Natural killer cell (primary cell): ENCODE data around the gene SLC1A4. TPM values are rescaled to one million over a fixed set of nuclear protein-coding genes. Genes with fewer than 3 reads are reported as not detected.
A peak's percentile ranks its signal among the peaks of the same experiment; 100 is the strongest.

ENCODE experiments used
- ATAC-seq, 3 donors: fragments of 150-1000 bp in 2 of 3; fragments of 200-7000 bp in 1 of 3; cut with Tn5 transposase; 1 replicate in 1 of 3; 2 replicates in 2 of 3; pipeline ENCODE4 v1.10.0; 2021; ENCODE audit warnings: mild to moderate bottlenecking in 2 of 3, moderate library complexity in 2 of 3
- DNase-seq, 2 donors: peaks; one replicate each; pipeline versions ENCODE4 v3.0.0 to v3.0.0-alpha.2; 2013 to 2021; ENCODE audit warnings: mixed read lengths in 1 of 2
- H3K27ac ChIP-seq: one replicate; pipeline ENCODE4 v1.5.1; 2013; ENCODE audit warnings: mild to moderate bottlenecking, low read length
- H3K27me3 ChIP-seq: one replicate; pipeline ENCODE4 v1.6.1; 2013; ENCODE audit warnings: low read length; ENCODE audit not compliant: control insufficient read depth, insufficient read depth
- H3K36me3 ChIP-seq: one replicate; pipeline ENCODE4 v1.6.1; 2013; ENCODE audit warnings: low read length; ENCODE audit not compliant: control insufficient read depth, insufficient read depth
- H3K4me1 ChIP-seq: one replicate; pipeline ENCODE4 v1.6.1; 2013; ENCODE audit warnings: low read length; ENCODE audit not compliant: control insufficient read depth, insufficient read depth
- H3K4me3 ChIP-seq: one replicate; pipeline ENCODE4 v1.5.1; 2013; ENCODE audit warnings: low read length
- H3K9me3 ChIP-seq: one replicate; pipeline ENCODE4 v1.6.1; 2013; ENCODE audit warnings: low read length; ENCODE audit not compliant: control insufficient read depth, insufficient read depth
- H3K27ac Mint-ChIP-seq, 2 donors: one replicate each; pipeline ENCODE4 v1.8.0; 2022; ENCODE audit warnings: mild to moderate bottlenecking in 2 of 2, mixed read lengths in 2 of 2, moderate library complexity in 1 of 2
- H3K27me3 Mint-ChIP-seq, 2 donors: one replicate each; pipeline ENCODE4 v1.8.0; 2022; ENCODE audit warnings: low read depth in 2 of 2, mixed read lengths in 2 of 2
- H3K36me3 Mint-ChIP-seq: one replicate; pipeline ENCODE4 v1.8.0; 2022; ENCODE audit warnings: mixed read lengths
- H3K4me1 Mint-ChIP-seq, 2 donors: one replicate each; pipeline ENCODE4 v1.8.0; 2022; ENCODE audit warnings: mixed read lengths in 2 of 2
- H3K4me3 Mint-ChIP-seq: one replicate; pipeline ENCODE4 v1.8.0; 2022; ENCODE audit warnings: mild to moderate bottlenecking, moderate library complexity, mixed read lengths
- H3K9me3 Mint-ChIP-seq, 2 donors: one replicate each; pipeline ENCODE4 v1.8.0; 2022; ENCODE audit warnings: mixed read lengths in 2 of 2
- WGBS: methylation state at CpG from one replicate; pipeline ENCODE4 v1.1.7; 2013; ENCODE audit warnings: missing lambda C conversion rate; ENCODE audit not compliant: insufficient coverage; 5-methylcytosine and 5-hydroxymethylcytosine counted together
- intact Hi-C: fragments of 100-400 bp; cut with micrococcal nuclease; formaldehyde crosslinking; loops from one replicate; pipeline ENCODE4 v1.14.2; 2022
- total RNA-seq, 4 donors: library from RNA; stranded (reverse); fragments of 120-200 nt in 1 of 4; gene quantifications; one replicate each; pipeline versions ENCODE4 v1.2.3 to v1.2.4, GENCODE V29; 2013 to 2022
- TF ChIP-seq, protein P1 (sequence below): fragments of 200-600 bp; IDR thresholded peaks from one replicate; pipeline ENCODE4 v1.8.0; 2022; ENCODE audit warnings: antibody characterized with exemption

SLC1A4 gene
- total RNA-seq, 3 donors from 2014 or later (not counting 1 experiment from before 2014, with no cell fraction given): 3.9 to 13.8 (median 5.6) TPM

DNA sequence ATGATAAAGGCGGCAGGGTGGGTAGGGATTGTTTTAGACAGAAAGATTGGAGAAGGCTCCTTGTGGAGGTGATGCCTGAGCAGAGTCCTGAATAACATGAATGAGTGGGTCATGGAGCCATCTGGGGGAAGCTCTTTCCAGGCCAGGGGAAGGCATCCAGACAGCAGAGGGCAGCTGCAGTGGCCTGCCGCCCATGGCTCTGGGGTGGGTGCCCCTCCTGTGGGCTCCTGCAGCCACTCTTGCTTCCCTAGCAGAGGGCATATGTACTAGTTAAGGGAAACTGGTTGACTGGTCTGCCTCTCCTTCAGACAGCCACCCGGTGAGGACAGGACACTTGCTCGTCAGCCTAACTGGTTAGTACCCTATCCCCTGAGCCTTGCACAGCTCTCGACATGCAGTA is 46.5 kb upstream of the SLC1A4 start:
- Mint-ChIP-seq H3K4me1 (peaks cover 35 to 63% of the 10 kb centered on the region in 2 donors), H3K9me3 (no peaks in the 10 kb centered on the region), H3K36me3 (no peaks in the 10 kb centered on the region), H3K27me3 (peaks cover 0 to 7% of the 10 kb centered on the region in 2 donors), H3K27ac (peak overlapping the region in 1 of 2 donors; percentile 23), H3K4me3 (no peak overlapping the region)
- TF ChIP-seq, protein P1, sequence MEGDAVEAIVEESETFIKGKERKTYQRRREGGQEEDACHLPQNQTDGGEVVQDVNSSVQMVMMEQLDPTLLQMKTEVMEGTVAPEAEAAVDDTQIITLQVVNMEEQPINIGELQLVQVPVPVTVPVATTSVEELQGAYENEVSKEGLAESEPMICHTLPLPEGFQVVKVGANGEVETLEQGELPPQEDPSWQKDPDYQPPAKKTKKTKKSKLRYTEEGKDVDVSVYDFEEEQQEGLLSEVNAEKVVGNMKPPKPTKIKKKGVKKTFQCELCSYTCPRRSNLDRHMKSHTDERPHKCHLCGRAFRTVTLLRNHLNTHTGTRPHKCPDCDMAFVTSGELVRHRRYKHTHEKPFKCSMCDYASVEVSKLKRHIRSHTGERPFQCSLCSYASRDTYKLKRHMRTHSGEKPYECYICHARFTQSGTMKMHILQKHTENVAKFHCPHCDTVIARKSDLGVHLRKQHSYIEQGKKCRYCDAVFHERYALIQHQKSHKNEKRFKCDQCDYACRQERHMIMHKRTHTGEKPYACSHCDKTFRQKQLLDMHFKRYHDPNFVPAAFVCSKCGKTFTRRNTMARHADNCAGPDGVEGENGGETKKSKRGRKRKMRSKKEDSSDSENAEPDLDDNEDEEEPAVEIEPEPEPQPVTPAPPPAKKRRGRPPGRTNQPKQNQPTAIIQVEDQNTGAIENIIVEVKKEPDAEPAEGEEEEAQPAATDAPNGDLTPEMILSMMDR: no peak
- H3K27me3 ChIP-seq: no peaks in the 10 kb centered on the region
- no peak overlapping the region for H3K4me3 ChIP-seq
- no peak overlapping the region for H3K27ac ChIP-seq
- DNase-seq: no peak
- H3K4me1 ChIP-seq: peaks cover 55% of the 10 kb centered on the region
- WGBS: 92% methylated on average over 5 of the region's 5 CpGs
- H3K9me3 ChIP-seq: no peaks in the 10 kb centered on the region
- no peak for ATAC-seq
- intact Hi-C loops: no loop called here
- no peaks in the 10 kb centered on the region for H3K36me3 ChIP-seq

DNA sequence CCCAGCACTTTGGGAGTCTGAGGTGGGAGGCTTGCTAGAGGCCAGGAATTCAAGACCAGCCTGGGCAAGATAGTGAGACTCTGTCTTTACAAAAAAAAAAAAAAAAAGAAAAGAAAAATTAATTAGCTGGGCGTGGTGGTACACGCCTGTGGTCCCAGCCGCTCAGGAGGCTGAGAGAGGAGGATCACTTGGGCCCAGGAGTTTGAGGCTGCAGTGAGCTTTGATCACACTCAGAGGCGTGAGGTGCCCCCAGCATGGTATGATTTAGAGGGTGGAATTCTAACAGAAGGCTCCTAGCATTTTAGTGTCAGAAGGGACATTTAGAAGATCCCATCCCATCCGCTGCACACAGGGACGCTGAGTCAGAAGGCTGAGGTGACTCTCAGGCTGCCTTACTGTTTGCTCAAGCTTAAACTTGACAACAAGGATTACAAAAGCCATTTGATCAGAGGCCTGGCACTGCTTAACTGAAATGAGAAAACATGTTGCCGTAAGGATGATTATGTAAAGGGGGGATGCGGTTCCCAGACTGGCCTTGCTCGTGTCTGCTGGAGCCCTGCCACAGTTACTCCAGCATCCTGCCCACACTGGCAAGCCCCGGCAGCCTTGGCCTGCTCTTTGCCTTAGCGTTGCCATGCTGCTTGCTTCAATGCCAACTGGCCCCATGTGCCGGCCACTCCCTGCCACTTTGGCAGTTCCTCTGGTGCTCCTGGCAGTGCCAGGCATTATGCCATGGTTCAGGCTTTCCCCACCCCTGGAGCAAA is 45.6 kb upstream of the SLC1A4 start:
- intact Hi-C loops: no loop called here
- no peak for DNase-seq
- no peak for ATAC-seq
- Histone ChIP-seq H3K27ac (no peak overlapping the region), H3K36me3 (no peaks in the 10 kb centered on the region), H3K4me3 (no peak overlapping the region), H3K9me3 (no peaks in the 10 kb centered on the region), H3K27me3 (no peaks in the 10 kb centered on the region), H3K4me1 (peaks cover 46% of the 10 kb centered on the region)
- Mint-ChIP-seq H3K4me3 (no peak overlapping the region), H3K4me1 (peaks cover 42 to 64% of the 10 kb centered on the region in 2 donors), H3K27ac (no peak overlapping the region), H3K36me3 (no peaks in the 10 kb centered on the region), H3K27me3 (peaks cover 0 to 7% of the 10 kb centered on the region in 2 donors), H3K9me3 (no peaks in the 10 kb centered on the region)
- TF ChIP-seq, protein P1: no peak
- 93% methylated on average over 12 of the region's 12 CpGs for WGBS

- WGBS: 97% methylated on average over 4 of the region's 4 CpGs
These were observed 44.7 kb upstream of the SLC1A4 start for GRCh38 chr2:64944484-64944883.

More at GRCh38 chr2:64944484-64944883, 44.7 kb upstream of the SLC1A4 start:
- TF ChIP-seq, protein P1: no peak
- no peaks in the 10 kb centered on the region for H3K36me3 Mint-ChIP-seq
- H3K9me3 Mint-ChIP-seq: no peaks in the 10 kb centered on the region
- intact Hi-C loops: no loop called here
- peaks cover 39 to 55% of the 10 kb centered on the region in 2 donors for H3K4me1 Mint-ChIP-seq
- DNase-seq (no peak), ATAC-seq (no peak)
- peak overlapping the region in 1 of 2 donors; percentile 92 for H3K27ac Mint-ChIP-seq
- H3K4me3 Mint-ChIP-seq: peak overlapping the region; percentile 1
- H3K4me1 ChIP-seq: peaks cover 37% of the 10 kb centered on the region
- H3K9me3 ChIP-seq: no peaks in the 10 kb centered on the region
- H3K27me3 ChIP-seq: no peaks in the 10 kb centered on the region
- H3K36me3 ChIP-seq: no peaks in the 10 kb centered on the region
- H3K27me3 Mint-ChIP-seq: peaks cover 0 to 7% of the 10 kb centered on the region in 2 donors
- no peak overlapping the region for H3K27ac ChIP-seq
- no peak overlapping the region for H3K4me3 ChIP-seq
